HG02763 (cell line): ENCODE data around the gene TIMP2.
"Not testable (repeated sequence)": the region's sequence is repeated elsewhere in the genome, so short reads cannot be mapped to it uniquely, and the experiment has no call there.

ENCODE experiments used
- ATAC-seq: cut with Tn5 transposase; IDR thresholded peaks from one replicate; pipeline ENCODE4 v1.9.1; 2021; ENCODE audit warnings: mild to moderate bottlenecking, moderate library complexity; ENCODE audit not compliant: unreplicated experiment

The TIMP2 gene

DNA sequence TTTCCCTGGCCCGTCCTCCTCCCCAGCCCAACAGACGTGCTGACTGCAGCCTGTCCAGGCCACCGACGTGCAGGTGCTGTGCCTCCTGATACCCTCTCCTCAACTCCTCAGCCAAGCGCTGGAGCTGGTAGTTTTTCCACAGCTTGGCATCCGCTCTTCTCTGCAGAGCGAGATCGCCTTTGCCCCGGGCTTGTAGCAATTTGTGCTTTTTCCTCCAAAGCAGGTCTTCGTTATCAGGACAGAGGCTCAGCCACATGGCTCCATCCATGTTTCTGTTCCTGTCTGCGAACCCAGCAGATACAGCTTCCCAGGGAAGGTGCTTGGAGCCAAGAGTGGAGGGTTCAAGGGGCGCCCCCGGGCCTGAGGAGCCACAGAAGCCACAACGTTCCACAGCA, 33.1 kb downstream of the TIMP2 start:
- ATAC-seq, result no peak

DNA sequence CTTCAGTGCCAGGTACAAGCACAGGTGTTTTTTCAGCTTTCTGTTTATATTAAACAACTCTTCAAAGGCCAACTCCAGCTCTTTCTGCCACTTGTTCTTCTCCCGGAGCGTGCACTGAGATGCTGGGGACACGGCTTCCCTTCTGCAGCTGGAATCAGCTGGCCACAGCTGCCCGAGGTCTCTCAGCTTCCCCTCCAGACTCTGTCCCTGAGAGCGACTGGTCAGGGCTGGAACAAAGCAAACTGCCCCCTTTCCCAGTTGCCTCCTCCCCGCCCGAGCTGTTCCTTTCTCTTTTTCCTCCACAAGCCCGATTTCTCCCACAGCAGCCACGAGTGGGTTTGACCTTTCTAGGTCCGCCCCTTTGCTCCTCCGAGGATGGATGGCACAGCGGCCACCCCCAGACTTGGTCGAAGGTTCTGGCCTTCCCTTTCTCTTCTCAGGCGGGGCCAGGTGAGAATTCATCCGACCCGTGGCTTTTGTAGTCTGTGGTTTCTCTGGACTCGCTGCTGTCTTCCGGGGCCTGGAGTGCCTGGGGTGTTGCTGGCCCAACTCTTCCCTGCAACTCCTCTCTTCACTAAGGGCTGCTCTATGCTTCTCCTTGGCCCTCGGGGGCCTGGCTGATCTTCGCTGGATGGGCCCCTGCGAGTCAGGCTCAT, 33.7 kb downstream of the TIMP2 start:
- ATAC-seq, result no peak

- no peak for ATAC-seq
These were observed 34.7 kb downstream of the TIMP2 start for GRCh38 chr17:78890498-78890897.

- not testable (repeated sequence) for ATAC-seq
These were observed 35.1 kb downstream of the TIMP2 start for GRCh38 chr17:78890096-78890495.

DNA sequence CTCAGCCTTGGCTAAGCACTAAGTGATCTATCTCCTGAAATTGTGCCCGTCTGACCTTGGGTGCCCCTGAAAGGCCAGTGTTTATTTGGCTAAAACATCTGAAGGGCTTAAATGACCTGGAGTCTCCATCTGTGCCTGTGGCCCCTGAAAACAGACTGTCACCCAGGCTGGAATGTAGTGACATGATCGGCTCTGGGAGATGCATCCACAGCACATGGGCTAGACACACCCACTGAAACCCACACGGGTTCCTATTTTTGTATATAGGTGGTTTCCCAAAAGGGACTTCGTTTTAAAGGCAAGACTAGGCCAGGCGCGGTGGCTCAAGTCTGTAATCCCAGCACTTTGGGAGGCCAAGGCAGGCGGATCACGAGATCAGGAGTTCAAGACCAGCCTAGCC, 35.7 kb downstream of the TIMP2 start:
- ATAC-seq, result no peak

DNA sequence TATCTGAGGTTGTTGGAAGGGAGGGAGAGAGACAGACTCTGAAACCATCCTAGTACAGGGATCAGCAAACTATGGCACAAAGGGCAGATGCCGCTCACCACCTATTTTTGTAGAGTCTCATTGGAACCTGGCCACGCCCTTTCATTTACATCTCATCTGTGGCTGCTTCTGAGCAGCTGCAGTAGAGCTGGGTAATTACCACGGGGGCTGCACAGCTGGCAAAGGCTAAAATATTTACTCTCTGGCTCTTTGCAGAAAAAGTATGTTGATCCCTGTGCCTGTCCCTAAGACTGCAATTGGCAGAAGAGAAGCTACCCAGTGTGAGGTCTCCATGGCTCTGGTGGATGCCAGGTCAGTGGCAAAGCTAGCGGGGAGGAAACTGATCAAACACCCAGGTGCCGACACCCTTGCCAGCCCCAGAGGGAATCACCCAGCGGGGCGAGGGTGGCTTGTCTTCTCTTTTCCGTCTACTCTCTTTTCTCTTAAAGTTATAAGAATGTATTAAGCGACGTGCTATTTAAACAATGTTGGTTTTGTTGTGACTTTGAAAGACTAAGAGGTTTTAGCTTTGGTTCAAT, 36.2 kb downstream of the TIMP2 start:
- ATAC-seq, result no peak

DNA sequence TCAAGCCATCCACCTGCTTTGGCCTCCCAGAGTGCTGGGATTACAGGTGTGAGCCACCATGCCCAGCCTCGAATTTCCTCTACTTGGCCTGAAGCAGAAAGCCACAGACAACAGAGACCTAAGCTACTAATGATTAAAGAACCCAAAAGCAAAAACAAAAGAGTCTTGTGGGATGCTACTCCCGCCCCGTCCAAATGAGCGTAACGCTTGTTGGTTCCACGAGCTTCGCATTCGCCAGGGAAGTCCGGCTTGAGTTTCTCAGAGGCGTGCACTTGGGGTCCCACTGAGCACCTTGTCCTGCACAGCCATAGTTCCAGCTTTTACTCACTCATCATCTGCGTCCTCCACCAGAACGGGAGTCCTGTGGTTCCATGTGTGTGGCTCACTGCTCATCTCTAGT, 38.2 kb downstream of the TIMP2 start:
- no peak for ATAC-seq

GRCh38 chr17:78885956-78886355, 39.2 kb downstream of the TIMP2 start:
- no peak for ATAC-seq

GRCh38 chr17:78884876-78885667, 40.1 kb downstream of the TIMP2 start:
- ATAC-seq, result no peak

DNA sequence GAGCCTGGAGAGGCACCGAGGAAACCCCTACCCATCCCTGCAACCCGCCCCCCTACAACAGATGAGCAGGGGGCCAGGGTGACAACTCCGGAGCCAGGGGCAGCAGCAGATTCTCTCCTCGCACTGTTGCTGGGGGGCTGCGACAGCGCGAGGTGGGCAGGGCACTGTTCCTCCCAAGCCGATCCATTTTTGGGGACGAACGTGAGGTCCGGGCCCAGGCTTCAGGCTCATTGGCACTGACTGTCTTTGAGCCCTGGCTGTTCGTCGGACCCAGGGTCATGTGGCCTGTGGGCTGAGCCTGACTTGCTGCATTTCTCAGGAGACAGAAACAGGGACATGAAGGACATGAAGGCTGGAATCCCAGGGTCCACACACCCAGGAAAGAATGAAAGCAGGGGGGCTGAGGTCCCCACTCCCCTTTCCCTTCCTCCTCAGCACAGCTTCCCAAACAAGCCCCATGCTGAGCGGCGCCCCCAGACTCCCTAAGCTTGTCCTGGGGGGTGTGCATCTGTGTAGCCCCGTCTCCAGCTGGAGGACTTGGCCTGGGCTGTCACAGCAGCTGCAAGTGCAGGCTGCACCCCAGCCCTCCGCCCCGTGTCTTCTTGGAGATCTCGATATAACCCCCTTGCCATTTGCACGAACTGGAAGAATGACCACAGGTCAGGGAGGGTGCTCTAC, 40.9 kb downstream of the TIMP2 start:
- no peak for ATAC-seq

DNA sequence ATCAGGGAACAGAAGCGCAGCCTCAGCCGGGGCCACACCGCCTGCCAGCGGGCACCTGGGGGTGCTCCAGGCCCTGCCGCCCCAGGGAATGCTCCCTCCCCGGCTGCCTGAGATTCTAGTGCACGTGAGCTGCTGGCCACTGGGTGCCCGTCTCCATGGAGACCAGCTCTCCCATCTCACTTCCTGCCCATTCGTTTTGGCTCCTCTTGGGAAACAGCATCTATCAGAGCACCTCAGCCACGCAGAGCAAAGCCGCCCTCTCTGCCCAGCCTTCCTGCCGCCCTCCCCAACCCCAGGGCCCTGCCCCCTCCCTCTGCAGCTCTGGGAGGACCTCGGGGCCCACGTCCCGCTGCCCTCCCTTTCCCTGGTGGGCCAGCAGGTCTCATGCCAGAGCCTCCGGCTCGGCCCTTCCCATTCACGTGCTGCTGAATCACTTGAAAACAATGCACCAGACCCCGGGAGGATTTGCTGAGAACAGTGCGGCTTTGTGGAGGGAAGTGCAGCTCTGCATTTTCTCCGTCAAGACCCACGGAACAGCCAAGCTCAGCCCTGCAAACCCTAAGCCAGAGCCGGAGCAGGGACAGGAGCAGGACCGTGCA, 41.6 kb downstream of the TIMP2 start:
- ATAC-seq, result no peak

GRCh38 chr17:78883089-78883532, 42.1 kb downstream of the TIMP2 start:
- no peak for ATAC-seq

DNA sequence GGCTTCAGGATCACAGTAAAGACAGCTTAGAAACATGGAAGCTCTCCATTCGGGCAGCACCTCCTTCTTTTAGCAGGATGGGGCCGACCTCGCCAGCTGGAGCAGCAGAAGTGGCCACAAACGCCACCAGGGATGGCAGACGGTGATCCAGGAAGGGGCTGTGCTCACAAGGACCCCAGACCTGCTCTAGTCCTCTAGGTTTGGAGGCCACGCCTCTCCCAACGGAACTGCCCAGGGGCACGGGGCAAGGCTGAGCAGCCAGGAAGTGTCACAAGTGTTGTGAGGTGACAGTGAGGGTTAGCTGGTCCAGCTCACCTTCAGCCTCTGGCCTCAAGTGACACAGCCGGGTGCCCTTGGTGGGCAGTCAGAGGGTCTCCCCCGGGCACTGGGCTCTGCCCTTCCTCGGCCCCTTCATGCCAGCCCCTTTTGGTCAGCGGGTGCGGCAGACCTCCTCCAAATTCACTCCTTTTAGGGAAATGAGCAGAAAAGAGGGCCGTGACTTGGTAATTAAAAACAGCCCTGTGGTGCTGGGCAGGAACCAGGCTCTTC, 42.6 kb downstream of the TIMP2 start:
- no peak for ATAC-seq

DNA sequence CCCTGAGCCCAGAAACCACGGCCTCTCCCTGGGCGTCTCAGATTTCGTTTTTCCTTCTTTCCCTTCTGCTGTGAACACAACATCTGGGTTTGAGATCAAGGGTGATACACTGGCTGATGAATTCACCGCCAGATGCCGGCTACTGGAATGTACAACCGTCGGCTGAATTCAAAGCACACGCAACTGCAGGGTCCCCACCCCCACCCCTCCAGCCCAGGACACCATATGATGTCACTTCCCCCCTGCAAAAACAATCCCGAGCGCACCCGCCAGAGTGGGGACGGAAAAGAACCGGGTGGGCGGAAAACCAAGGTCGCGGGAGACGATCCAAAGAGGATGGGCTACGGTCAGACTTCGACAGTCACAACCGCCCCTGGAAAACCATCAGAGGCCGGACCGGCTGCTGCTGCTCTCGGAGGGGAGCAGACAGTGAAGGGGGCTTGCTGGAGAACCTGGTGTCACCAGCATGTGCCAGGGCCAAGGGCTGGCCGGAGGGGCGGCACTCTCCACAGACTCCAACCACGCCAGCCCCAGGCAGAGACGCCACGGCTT, 45.5 kb downstream of the TIMP2 start:
- ATAC-seq, result no peak

- no peak for ATAC-seq
These were observed 46.2 kb downstream of the TIMP2 start for GRCh38 chr17:78878871-78879527.

GRCh38 chr17:78878261-78878660, 46.9 kb downstream of the TIMP2 start:
- no peak for ATAC-seq

DNA sequence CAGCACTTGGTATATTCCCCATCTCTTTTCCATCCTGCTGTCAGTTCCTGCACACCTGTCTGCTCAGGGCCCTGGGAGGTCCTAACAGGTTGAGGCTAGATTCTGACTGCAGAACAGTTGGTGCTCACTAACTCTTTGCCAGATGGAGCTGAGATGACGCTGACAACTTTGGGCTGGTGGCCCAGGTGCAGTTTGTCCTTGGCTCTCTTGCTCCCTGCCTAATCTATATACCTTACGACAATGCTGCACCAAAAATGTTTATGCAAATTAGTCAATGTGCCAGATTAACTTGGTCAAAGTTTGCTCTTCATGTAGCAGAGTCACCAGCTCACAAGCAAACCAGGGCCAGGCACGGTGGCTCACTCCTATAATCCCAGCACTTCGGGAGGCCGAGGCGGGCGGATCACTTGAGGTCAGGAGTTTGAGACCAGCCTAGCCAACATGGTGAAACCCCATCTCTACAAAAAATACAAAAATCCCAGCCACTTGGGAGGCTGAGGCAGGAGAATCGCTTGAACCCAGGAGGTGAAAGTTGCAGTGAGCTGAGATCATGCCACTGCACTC, 48.2 kb downstream of the TIMP2 start:
- ATAC-seq, result not testable (repeated sequence)

- no peak for ATAC-seq
These were observed 49.0 kb downstream of the TIMP2 start for GRCh38 chr17:78876094-78876597.

GRCh38 chr17:78875363-78876093, 49.7 kb downstream of the TIMP2 start:
- no peak for ATAC-seq
